Esophagus squamous epithelium (tissue), 4 donors: ENCODE results near the gene LMBRD1.

ENCODE experiments used
- POLR2A ChIP-seq, 4 donors: fragments of 450-650 bp; IDR thresholded peaks; one replicate each; pipeline ENCODE4 v1.6.1; 2017; ENCODE audit warnings: antibody characterized with exemption in 4 of 4, mild to moderate bottlenecking in 4 of 4, moderate library complexity in 3 of 4
- TF ChIP-seq, protein P1 (sequence below), 6 experiments: fragments of 450-650 bp in 4 of 6; fragments of 200-600 bp in 2 of 6; sonication (generic) in 2 of 6; IDR thresholded peaks; one replicate each; pipeline ENCODE4 v1.5.1; 2016 to 2019; ENCODE audit warnings: antibody characterized with exemption in 6 of 6, mild to moderate bottlenecking in 4 of 6, moderate library complexity in 4 of 6

GRCh38 chr6:69771158-69771906 is 25.5 kb downstream of the LMBRD1 start:
- TF ChIP-seq, protein P1, sequence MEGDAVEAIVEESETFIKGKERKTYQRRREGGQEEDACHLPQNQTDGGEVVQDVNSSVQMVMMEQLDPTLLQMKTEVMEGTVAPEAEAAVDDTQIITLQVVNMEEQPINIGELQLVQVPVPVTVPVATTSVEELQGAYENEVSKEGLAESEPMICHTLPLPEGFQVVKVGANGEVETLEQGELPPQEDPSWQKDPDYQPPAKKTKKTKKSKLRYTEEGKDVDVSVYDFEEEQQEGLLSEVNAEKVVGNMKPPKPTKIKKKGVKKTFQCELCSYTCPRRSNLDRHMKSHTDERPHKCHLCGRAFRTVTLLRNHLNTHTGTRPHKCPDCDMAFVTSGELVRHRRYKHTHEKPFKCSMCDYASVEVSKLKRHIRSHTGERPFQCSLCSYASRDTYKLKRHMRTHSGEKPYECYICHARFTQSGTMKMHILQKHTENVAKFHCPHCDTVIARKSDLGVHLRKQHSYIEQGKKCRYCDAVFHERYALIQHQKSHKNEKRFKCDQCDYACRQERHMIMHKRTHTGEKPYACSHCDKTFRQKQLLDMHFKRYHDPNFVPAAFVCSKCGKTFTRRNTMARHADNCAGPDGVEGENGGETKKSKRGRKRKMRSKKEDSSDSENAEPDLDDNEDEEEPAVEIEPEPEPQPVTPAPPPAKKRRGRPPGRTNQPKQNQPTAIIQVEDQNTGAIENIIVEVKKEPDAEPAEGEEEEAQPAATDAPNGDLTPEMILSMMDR (IDR thresholded peaks at IDR 0.05) = no peak
- no peak for TF ChIP-seq POLR2A (IDR thresholded peaks at IDR 0.05)
